K562 (cell line): Measurements from ENCODE around the gene MKRN3. TPM values are rescaled to one million over a fixed set of nuclear protein-coding genes. Genes with fewer than 3 reads are reported as not detected.

Experiments
- BRF1 ChIP-seq: IDR thresholded peaks from 3 replicates; pipeline ENCODE4 v1.6.1; 2011; ENCODE audit warnings: borderline replicate concordance, mild to moderate bottlenecking; ENCODE audit not compliant: insufficient read length; ENCODE audit errors: extremely low read depth
- MTF1 ChIP-seq: fragments of 250-450 bp; sonication (Bioruptor Pico); IDR thresholded peaks from 2 replicates; pipeline ENCODE4 v1.9.0; 2021; ENCODE audit warnings: moderate library complexity, mild to moderate bottlenecking, inconsistent platforms, borderline replicate concordance
- POU5F1 ChIP-seq: fragments of 150-350 bp; IDR thresholded peaks from 2 replicates; pipeline ENCODE4 v1.6.1; 2014; ENCODE audit warnings: borderline replicate concordance, low read length, low read depth, mild to moderate bottlenecking; ENCODE audit not compliant: partially characterized antibody
- RNF2 ChIP-seq: sonication (generic); IDR thresholded peaks from 2 replicates; pipeline ENCODE4 v1.6.1; 2016
- TAL1 ChIP-seq: fragments of 450-650 bp; IDR thresholded peaks from 2 replicates; pipeline ENCODE4 v1.6.1; 2016; ENCODE audit warnings: mild to moderate bottlenecking
- TGIF2 ChIP-seq: sonication (generic); formaldehyde crosslinking; IDR thresholded peaks from 2 replicates; pipeline ENCODE4 v1.8.1; 2022; ENCODE audit warnings: mild to moderate bottlenecking, missing genetic modification reagents, moderate library complexity
- TOE1 ChIP-seq, 2 experiments: fragments of 450-650 bp in 1 of 2; sonication (generic) in 1 of 2; formaldehyde crosslinking in 1 of 2; IDR thresholded peaks; 2 replicates each; pipeline versions ENCODE4 v1.7.1 to v1.8.0; 2016 to 2022; ENCODE audit warnings: borderline replicate concordance in 2 of 2, mild to moderate bottlenecking in 2 of 2, antibody characterized with exemption in 1 of 2, inconsistent platforms in 1 of 2, low read depth in 1 of 2, missing genetic modification reagents in 1 of 2, moderate library complexity in 1 of 2
- TRIM28 ChIP-seq: fragments of 450-650 bp; IDR thresholded peaks from 2 replicates; pipeline ENCODE4 v1.6.1; 2017
- ZNF23 ChIP-seq: fragments of 250-450 bp; sonication (Bioruptor Pico); IDR thresholded peaks from 2 replicates; pipeline ENCODE4 v1.4.0; 2020; ENCODE audit warnings: mild to moderate bottlenecking
- ZNF717 ChIP-seq: fragments of 250-450 bp; sonication (Bioruptor Pico); IDR thresholded peaks from 2 replicates; pipeline ENCODE4 v1.5.0; 2021
- ZNF778 ChIP-seq: fragments of 450-650 bp; formaldehyde crosslinking; IDR thresholded peaks from 2 replicates; pipeline ENCODE4 v1.4.0; 2020; ENCODE audit warnings: mild to moderate bottlenecking, moderate library complexity
- ZNF785 ChIP-seq: fragments of 250-450 bp; sonication (Bioruptor Pico); IDR thresholded peaks from 2 replicates; pipeline ENCODE4 v1.4.0; 2020; ENCODE audit warnings: mild to moderate bottlenecking
- polyA plus RNA-seq, 8 experiments: library from polyadenylated mRNA; depleted of rRNA in 4 of 8; stranded (reverse) in 5 of 8; unstranded in 3 of 8; fragments of >200 nt; fragmentation: Nextera tagmentation in 2 of 8; fragmentation: Illumina TruSeq in 1 of 8; extraction: Ambion mirVana in 2 of 8; extraction: Trizol in 1 of 8; gene quantifications; 2 replicates each; pipeline versions ENCODE4 v1.2.1 to v1.2.3, GENCODE V29; 2011 to 2014; ENCODE audit warnings: inconsistent platforms in 1 of 8, missing spikeins in 1 of 8
- total RNA-seq, 7 experiments: library from RNA; depleted of rRNA in 6 of 7; stranded (reverse); fragments of >200 nt in 6 of 7; fragmentation: Illumina TruSeq in 2 of 7; extraction: Trizol in 2 of 7; gene quantifications; 2 replicates each; pipeline versions ENCODE4 v1.2.1 to v1.2.3, GENCODE V29; 2011 to 2021; ENCODE audit warnings: low replicate concordance in 1 of 7
- TF ChIP-seq, protein P1 (sequence below), 2 experiments: fragments of 450-650 bp; IDR thresholded peaks; 2 replicates each; pipeline ENCODE4 v1.6.1; 2018; ENCODE audit warnings: mild to moderate bottlenecking in 2 of 2, low read depth in 1 of 2; ENCODE audit not compliant: partially characterized antibody in 2 of 2
- TF ChIP-seq, protein P2 (sequence below): sonication (generic); formaldehyde crosslinking; IDR thresholded peaks from 2 replicates; pipeline ENCODE4 v1.8.0; 2022; ENCODE audit warnings: mild to moderate bottlenecking, missing genetic modification reagents, borderline replicate concordance
- TF ChIP-seq, protein P3 (sequence below): fragments of 450-650 bp; conservative IDR thresholded peaks from 2 replicates; pipeline ENCODE4 v1.6.1; 2016; ENCODE audit warnings: missing genetic modification characterization, low read depth, mild to moderate bottlenecking, control low read depth, missing compliant biosample characterization
- TF ChIP-seq, protein P4 (sequence below): sonication (generic); formaldehyde crosslinking; IDR thresholded peaks from 2 replicates; pipeline ENCODE4 v1.8.1; 2023; ENCODE audit warnings: mild to moderate bottlenecking, missing genetic modification reagents

Gene MKRN3
- total and polyA plus RNA-seq, 9 of the 15 experiments (the other 6 are each of a cell fraction or from before 2014, with no cell fraction given), result 6.5 to 33.4 (median 25.1) TPM

DNA sequence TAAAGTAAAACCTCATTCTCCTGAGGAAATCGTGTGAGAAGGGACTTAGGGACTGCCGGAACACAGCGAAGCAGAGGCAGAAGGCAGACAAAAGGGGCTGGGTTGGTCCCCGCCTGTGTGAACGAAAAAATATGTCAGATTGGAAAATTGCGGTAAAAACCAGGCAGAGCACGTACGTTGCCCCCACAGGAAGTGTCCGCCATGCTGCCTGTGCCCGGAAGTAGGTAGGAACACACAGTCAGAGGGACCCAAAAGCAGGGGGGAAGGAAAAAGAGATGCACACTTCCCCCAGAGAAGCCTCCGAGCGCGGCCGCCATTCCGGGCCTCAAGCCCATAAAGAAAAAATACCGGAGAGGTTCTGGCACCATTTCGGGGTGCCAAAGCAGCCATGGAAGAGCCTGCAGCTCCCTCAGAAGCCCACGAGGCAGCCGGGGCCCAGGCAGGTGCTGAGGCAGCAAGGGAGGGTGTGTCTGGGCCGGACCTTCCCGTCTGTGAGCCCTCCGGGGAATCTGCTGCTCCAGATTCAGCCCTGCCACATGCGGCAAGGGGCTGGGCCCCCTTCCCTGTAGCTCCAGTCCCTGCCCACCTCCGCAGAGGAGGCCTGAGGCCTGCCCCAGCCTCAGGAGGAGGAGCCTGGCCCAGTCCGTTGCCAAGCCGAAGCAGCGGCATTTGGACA, at the start of gene MKRN3 (continued):
- TF ChIP-seq, protein P1, sequence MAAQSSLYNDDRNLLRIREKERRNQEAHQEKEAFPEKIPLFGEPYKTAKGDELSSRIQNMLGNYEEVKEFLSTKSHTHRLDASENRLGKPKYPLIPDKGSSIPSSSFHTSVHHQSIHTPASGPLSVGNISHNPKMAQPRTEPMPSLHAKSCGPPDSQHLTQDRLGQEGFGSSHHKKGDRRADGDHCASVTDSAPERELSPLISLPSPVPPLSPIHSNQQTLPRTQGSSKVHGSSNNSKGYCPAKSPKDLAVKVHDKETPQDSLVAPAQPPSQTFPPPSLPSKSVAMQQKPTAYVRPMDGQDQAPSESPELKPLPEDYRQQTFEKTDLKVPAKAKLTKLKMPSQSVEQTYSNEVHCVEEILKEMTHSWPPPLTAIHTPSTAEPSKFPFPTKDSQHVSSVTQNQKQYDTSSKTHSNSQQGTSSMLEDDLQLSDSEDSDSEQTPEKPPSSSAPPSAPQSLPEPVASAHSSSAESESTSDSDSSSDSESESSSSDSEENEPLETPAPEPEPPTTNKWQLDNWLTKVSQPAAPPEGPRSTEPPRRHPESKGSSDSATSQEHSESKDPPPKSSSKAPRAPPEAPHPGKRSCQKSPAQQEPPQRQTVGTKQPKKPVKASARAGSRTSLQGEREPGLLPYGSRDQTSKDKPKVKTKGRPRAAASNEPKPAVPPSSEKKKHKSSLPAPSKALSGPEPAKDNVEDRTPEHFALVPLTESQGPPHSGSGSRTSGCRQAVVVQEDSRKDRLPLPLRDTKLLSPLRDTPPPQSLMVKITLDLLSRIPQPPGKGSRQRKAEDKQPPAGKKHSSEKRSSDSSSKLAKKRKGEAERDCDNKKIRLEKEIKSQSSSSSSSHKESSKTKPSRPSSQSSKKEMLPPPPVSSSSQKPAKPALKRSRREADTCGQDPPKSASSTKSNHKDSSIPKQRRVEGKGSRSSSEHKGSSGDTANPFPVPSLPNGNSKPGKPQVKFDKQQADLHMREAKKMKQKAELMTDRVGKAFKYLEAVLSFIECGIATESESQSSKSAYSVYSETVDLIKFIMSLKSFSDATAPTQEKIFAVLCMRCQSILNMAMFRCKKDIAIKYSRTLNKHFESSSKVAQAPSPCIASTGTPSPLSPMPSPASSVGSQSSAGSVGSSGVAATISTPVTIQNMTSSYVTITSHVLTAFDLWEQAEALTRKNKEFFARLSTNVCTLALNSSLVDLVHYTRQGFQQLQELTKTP (IDR thresholded peaks at IDR 0.05; ENCODE audit: low read depth in 1 of 2, partially characterized antibody in 2 of 2), result no peak
- TF ChIP-seq TAL1 (no peak), ZNF717 (CRISPR knock-in tag) (no peak), MTF1 (CRISPR knock-in tag) (no peak), TGIF2 (CRISPR knock-in tag) (no peak), ZNF23 (no peak), POU5F1 (peak; percentile 46), BRF1 (no peak), ZNF785 (CRISPR knock-in tag) (no peak), ZNF778 (CRISPR knock-in tag) (no peak), TOE1 (IDR thresholded peaks at IDR 0.05; ENCODE audit: borderline replicate concordance) (peak; percentile 79; the same call in 1 of the 2 replicates), TOE1 (CRISPR knock-in tag; IDR thresholded peaks at IDR 0.05; ENCODE audit: borderline replicate concordance, low read depth) (no peak), TRIM28 (0 out of 2 replicates have a peak, but pooled peaks have one; percentile 26), RNF2 (peak; percentile 90)
- TF ChIP-seq, protein P2, sequence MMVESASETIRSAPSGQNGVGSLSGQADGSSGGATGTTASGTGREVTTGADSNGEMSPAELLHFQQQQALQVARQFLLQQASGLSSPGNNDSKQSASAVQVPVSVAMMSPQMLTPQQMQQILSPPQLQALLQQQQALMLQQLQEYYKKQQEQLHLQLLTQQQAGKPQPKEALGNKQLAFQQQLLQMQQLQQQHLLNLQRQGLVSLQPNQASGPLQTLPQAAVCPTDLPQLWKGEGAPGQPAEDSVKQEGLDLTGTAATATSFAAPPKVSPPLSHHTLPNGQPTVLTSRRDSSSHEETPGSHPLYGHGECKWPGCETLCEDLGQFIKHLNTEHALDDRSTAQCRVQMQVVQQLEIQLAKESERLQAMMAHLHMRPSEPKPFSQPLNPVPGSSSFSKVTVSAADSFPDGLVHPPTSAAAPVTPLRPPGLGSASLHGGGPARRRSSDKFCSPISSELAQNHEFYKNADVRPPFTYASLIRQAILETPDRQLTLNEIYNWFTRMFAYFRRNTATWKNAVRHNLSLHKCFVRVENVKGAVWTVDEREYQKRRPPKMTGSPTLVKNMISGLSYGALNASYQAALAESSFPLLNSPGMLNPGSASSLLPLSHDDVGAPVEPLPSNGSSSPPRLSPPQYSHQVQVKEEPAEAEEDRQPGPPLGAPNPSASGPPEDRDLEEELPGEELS (CRISPR knock-in tag), result no peak
- TF ChIP-seq, protein P3, sequence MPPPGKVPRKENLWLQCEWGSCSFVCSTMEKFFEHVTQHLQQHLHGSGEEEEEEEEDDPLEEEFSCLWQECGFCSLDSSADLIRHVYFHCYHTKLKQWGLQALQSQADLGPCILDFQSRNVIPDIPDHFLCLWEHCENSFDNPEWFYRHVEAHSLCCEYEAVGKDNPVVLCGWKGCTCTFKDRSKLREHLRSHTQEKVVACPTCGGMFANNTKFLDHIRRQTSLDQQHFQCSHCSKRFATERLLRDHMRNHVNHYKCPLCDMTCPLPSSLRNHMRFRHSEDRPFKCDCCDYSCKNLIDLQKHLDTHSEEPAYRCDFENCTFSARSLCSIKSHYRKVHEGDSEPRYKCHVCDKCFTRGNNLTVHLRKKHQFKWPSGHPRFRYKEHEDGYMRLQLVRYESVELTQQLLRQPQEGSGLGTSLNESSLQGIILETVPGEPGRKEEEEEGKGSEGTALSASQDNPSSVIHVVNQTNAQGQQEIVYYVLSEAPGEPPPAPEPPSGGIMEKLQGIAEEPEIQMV (tag), result 0 out of 2 replicates have a peak, but pooled peaks have one; percentile 13
- TF ChIP-seq, protein P4, sequence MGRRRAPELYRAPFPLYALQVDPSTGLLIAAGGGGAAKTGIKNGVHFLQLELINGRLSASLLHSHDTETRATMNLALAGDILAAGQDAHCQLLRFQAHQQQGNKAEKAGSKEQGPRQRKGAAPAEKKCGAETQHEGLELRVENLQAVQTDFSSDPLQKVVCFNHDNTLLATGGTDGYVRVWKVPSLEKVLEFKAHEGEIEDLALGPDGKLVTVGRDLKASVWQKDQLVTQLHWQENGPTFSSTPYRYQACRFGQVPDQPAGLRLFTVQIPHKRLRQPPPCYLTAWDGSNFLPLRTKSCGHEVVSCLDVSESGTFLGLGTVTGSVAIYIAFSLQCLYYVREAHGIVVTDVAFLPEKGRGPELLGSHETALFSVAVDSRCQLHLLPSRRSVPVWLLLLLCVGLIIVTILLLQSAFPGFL, result no peak
